Omental fat pad (tissue), 4 donors: ENCODE measurements around the gene SPIRE1. TPM values are rescaled to one million over a fixed set of nuclear protein-coding genes. Genes with fewer than 3 reads are reported as not detected.
"Not testable (repeated sequence)": the region's sequence is repeated elsewhere in the genome, so short reads cannot be mapped to it uniquely, and the experiment has no call there.

Source experiments
- ATAC-seq: fragments of 150-250 bp; one replicate; pipeline ENCODE4 v1.9.1; 2016; ENCODE audit warnings: mild to moderate bottlenecking, moderate library complexity; ENCODE audit not compliant: low FRiP score
- DNase-seq: peaks from one replicate; pipeline ENCODE4 v3.0.0-alpha.2; 2019; ENCODE audit warnings: low spot score
- total RNA-seq, 4 donors: library from RNA; depleted of rRNA; stranded (reverse); fragments of >200 nt; gene quantifications; one replicate each; pipeline ENCODE4 v1.1.0, GENCODE V29; 2016
- TF ChIP-seq, protein P1 (sequence below), 3 donors: fragments of 450-650 bp; IDR thresholded peaks; one replicate each; pipeline ENCODE4 v1.5.1; 2016 to 2017; ENCODE audit warnings: antibody characterized with exemption in 3 of 3, mild to moderate bottlenecking in 3 of 3, moderate library complexity in 2 of 3

SPIRE1 gene
- total RNA-seq, 4 donors from 2014 or later = 16.8 to 29.2 (median 24.8) TPM

- ATAC-seq = no peak
- TF ChIP-seq, protein P1, sequence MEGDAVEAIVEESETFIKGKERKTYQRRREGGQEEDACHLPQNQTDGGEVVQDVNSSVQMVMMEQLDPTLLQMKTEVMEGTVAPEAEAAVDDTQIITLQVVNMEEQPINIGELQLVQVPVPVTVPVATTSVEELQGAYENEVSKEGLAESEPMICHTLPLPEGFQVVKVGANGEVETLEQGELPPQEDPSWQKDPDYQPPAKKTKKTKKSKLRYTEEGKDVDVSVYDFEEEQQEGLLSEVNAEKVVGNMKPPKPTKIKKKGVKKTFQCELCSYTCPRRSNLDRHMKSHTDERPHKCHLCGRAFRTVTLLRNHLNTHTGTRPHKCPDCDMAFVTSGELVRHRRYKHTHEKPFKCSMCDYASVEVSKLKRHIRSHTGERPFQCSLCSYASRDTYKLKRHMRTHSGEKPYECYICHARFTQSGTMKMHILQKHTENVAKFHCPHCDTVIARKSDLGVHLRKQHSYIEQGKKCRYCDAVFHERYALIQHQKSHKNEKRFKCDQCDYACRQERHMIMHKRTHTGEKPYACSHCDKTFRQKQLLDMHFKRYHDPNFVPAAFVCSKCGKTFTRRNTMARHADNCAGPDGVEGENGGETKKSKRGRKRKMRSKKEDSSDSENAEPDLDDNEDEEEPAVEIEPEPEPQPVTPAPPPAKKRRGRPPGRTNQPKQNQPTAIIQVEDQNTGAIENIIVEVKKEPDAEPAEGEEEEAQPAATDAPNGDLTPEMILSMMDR (IDR thresholded peaks at IDR 0.05) = no peak
- DNase-seq = no peak
Observed at GRCh38 chr18:12638644-12639124, 19.2 kb downstream of the SPIRE1 start.

DNA sequence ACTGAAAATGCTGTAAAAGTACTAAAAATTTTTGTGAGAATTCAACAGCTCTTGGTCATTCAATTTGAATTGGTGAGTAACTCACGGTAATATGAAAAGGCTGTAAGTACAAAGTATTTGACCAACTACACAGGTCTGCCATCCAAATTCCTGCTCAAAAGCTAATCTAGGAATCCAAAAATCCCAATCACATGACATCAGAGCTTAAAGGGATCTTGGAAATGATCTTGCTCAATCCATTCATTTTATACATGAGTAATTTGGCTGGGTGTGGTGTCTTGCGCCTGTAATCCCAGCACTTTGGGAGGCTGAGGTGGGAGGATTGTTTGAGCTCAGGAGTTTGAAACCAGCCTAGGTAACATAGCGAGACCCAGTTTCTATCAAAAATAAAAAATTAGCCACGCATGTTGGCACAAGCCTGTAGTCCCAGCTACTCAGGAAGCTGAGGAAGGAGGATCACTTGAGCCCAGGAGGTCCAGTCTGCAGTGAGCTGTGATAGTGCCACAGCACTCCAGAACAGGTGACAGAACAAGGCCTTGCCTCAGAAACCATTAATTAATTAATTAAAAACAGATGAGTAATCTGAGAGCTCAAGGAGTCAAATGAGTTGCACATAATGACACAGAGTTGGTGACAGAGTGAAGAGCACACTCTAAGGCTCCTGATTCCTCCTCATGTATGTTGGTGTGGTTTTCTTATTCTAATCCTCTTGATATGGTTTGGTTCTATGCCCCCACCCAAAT is 19.8 kb downstream of the SPIRE1 start:
- no peak for ATAC-seq
- no peak for DNase-seq
- TF ChIP-seq, protein P1 (IDR thresholded peaks at IDR 0.05) = no peak

GRCh38 chr18:12637393-12637792 is 20.5 kb downstream of the SPIRE1 start:
- DNase-seq = no peak
- TF ChIP-seq, protein P1 (IDR thresholded peaks at IDR 0.05) = no peak
- no peak for ATAC-seq

DNA sequence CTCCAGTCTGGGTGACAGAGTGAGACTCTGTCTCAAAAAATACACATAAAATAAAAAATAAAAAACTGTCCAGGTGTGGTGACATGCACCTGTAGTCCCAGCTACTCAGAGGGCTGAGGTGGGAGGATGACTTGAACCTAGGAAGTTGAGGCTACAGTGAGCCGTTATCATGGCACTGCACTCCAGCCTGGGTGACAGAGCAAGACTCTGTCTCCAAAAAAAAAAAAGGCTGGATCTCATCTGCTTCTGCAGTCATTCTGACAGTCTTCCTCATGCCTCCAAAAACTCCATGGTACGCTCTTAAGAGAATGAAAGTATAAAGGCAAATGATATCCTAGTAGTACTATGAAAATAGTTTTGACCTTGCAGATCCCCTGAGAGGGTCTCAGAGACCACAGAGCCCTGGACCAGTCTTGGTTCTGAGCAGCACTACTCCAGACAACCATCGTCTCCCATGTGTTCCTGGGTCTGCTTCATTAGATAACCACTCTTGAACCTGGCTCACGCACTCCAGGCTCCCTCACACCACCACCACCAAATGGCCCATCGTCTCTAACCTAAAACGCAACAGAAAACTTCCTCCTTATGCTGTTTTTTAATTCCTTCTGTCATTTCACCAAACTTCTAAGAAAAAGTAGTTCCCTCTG is 26.0 kb downstream of the SPIRE1 start:
- no peak for DNase-seq
- TF ChIP-seq, protein P1 (IDR thresholded peaks at IDR 0.05) = no peak
- no peak for ATAC-seq

DNA sequence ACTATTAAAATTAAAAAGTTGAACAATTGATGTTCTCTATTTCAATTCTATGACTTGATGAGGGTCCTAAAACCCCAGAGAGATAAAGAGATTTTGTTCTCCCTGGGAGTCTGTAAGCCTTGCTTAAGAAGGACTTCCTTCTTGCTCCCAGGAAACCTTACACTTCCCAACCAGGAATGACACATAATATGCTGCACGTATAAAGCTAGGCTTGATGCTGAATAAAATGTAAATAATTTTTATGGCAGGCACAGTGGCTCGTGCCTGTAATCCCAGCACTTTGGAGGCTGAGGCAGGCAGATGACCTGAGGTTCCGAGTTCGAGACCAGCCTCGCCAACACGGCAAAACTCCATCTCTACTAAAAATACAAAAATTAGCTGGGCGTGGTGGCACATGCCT is 27.8 kb downstream of the SPIRE1 start:
- ATAC-seq (no peak), DNase-seq (no peak)
- TF ChIP-seq, protein P1 (IDR thresholded peaks at IDR 0.05) = no peak

- DNase-seq (no peak), ATAC-seq (no peak)
- TF ChIP-seq, protein P1 (IDR thresholded peaks at IDR 0.05) = no peak
Observed at GRCh38 chr18:12628706-12629702, 28.9 kb downstream of the SPIRE1 start.

- not testable (repeated sequence) for ATAC-seq, DNase-seq
Observed at GRCh38 chr18:12627199-12627598, 30.7 kb downstream of the SPIRE1 start.
